Measurements from ENCODE around the gene VAV3. TPM values are rescaled to one million over a fixed set of nuclear protein-coding genes. Genes with fewer than 3 reads are reported as not detected.

The VAV3 gene
- total RNA-seq, 2 donors from 2014 or later, result 18.4 to 21.4 TPM

DNA sequence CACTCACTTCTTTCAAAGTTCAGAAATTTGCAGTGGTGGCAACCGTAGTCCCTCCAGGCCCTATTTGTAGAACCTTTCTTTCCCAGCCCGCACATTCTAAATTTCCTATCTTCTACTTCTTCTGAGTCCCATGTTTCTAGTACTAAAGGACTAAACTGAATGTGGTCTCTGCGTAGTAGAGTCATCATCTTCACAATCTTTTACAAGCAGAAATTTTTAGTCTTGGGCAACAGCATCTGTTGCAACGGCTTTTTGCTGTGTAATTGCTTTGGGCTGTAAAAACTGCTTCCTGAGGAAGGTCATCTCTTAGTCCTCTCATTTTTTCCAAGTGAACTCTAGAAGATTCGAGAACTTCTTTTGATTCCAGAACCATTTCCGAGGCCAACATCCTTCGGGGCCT, 23.9 kb downstream of the VAV3 start:
- WGBS, 2 donors, result 61 to 75% methylated on average over 7 of the region's 7 CpGs
- H3K4me3 ChIP-seq, result no peak overlapping the region
- peak; percentile 30 for ATAC-seq
- no peaks in the 10 kb centered on the region for H3K9me3 ChIP-seq
- no peaks in the 10 kb centered on the region for H3K27me3 ChIP-seq
- TF ChIP-seq, protein P1, sequence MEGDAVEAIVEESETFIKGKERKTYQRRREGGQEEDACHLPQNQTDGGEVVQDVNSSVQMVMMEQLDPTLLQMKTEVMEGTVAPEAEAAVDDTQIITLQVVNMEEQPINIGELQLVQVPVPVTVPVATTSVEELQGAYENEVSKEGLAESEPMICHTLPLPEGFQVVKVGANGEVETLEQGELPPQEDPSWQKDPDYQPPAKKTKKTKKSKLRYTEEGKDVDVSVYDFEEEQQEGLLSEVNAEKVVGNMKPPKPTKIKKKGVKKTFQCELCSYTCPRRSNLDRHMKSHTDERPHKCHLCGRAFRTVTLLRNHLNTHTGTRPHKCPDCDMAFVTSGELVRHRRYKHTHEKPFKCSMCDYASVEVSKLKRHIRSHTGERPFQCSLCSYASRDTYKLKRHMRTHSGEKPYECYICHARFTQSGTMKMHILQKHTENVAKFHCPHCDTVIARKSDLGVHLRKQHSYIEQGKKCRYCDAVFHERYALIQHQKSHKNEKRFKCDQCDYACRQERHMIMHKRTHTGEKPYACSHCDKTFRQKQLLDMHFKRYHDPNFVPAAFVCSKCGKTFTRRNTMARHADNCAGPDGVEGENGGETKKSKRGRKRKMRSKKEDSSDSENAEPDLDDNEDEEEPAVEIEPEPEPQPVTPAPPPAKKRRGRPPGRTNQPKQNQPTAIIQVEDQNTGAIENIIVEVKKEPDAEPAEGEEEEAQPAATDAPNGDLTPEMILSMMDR (IDR thresholded peaks at IDR 0.05), result no peak
- TF ChIP-seq POLR2A (IDR thresholded peaks at IDR 0.05), result no peak
- no peaks in the 10 kb centered on the region for H3K36me3 ChIP-seq (replicated peaks in 1 of 2; ENCODE audit: insufficient read depth in 1 of 2, low read depth in 2 of 2)
- peak in 1 of 4 donors; percentile 59 for DNase-seq
- H3K4me1 ChIP-seq, result no peaks in the 10 kb centered on the region
- intact Hi-C loops (cut with DNase I), result no loop called here
- H3K27ac ChIP-seq, result peak overlapping the region in 1 of 4 donors; percentile 39

DNA sequence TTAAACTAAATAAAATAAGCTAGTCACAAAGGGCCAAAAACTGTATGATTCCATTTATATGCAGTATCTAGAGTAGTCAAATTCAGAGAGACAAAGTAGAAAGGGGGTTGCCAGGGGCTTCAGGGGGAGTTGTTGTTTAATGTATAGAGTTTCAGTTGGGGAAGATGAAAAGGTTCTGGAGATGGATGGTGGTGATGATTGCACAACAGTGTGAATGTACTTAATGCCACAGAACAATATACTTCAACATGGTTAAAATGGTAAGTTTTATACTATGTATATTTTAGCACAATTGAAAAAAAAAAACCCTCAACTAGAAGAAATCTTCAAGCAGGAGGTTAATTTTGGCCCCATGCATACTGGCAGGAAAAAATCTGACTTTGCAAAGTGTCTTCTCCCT, 24.3 kb downstream of the VAV3 start:
- Histone ChIP-seq H3K27me3 (no peaks in the 10 kb centered on the region), H3K4me3 (no peak overlapping the region), H3K9me3 (no peaks in the 10 kb centered on the region), H3K4me1 (peaks cover under 1% of the 10 kb centered on the region), H3K27ac (peak overlapping the region in 1 of 4 donors; percentile 39), H3K36me3 (replicated peaks in 1 of 2; ENCODE audit: insufficient read depth in 1 of 2, low read depth in 2 of 2) (no peaks in the 10 kb centered on the region)
- intact Hi-C loops (cut with DNase I), result no loop called here
- DNase-seq, result no peak
- TF ChIP-seq, protein P1 (IDR thresholded peaks at IDR 0.05), result no peak
- TF ChIP-seq POLR2A (IDR thresholded peaks at IDR 0.05), result no peak
- ATAC-seq, result peak; percentile 12

DNA sequence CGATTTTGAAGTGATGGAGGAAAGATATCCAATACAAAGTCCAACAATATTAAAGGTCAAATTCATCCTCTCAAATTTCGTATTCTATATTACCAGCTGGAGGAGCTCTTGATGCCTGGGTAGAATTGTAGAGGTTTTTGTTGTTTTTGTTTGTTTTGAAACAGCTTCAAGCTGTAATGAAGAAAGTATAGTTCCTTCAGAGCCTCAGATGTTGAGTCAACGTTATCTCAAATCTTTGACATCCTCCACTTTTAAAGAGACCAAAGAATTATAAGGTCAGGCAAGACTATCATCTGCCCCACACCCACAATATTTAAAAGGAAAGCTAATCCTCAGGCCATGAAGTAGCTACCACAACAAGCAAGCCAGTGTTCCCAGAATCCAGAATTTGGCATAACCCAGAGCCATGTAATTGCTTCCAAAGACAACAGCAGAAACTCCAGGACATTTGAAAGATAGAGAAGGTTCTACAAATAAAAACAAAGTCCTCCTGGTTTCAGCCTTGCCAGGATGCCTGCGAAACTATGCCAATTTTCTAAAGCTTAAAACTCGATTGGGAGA, 24.9 kb downstream of the VAV3 start:
- ATAC-seq (no peak), DNase-seq (no peak)
- H3K27me3 ChIP-seq, result no peaks in the 10 kb centered on the region
- WGBS, 2 donors, result 54 to 56% methylated on average over 5 of the region's 5 CpGs
- no peaks in the 10 kb centered on the region for H3K9me3 ChIP-seq
- peaks cover 6% of the 10 kb centered on the region for H3K4me1 ChIP-seq
- no peak overlapping the region for H3K27ac ChIP-seq
- no peaks in the 10 kb centered on the region for H3K36me3 ChIP-seq (replicated peaks in 1 of 2; ENCODE audit: insufficient read depth in 1 of 2, low read depth in 2 of 2)
- TF ChIP-seq POLR2A (IDR thresholded peaks at IDR 0.05), result no peak
- TF ChIP-seq, protein P1 (IDR thresholded peaks at IDR 0.05), result no peak
- no peak overlapping the region for H3K4me3 ChIP-seq
- intact Hi-C loops (cut with DNase I), result no loop called here

DNA sequence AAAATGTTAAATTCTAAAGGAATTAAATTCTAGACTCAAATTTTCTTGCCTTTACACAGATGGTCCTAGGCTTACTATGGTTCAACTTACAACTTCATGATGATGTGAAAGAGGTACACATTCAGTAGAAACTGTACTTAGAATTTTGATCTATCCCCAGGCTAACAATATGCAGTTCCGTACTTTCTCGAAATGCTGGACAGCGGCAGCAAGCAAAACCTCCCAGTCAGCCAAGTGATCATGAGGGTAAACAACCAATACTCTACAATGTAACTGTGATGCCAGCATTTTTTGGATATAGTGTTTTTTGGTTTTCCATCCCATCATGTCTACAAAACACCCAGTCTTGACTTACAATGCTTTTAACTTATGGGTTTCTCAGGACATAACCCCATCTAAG, 25.7 kb downstream of the VAV3 start:
- ATAC-seq, result no peak
- H3K27ac ChIP-seq, result no peak overlapping the region
- TF ChIP-seq POLR2A (IDR thresholded peaks at IDR 0.05), result no peak
- TF ChIP-seq, protein P1 (IDR thresholded peaks at IDR 0.05), result no peak
- no peak for DNase-seq
- no peaks in the 10 kb centered on the region for H3K36me3 ChIP-seq (replicated peaks in 1 of 2; ENCODE audit: insufficient read depth in 1 of 2, low read depth in 2 of 2)
- H3K4me3 ChIP-seq, result no peak overlapping the region
- peaks cover 9% of the 10 kb centered on the region for H3K4me1 ChIP-seq
- H3K27me3 ChIP-seq, result no peaks in the 10 kb centered on the region
- H3K9me3 ChIP-seq, result no peaks in the 10 kb centered on the region
- 94 to 98% methylated on average over 3 of the region's 3 CpGs for WGBS, 2 donors
- intact Hi-C loops (cut with DNase I), result no loop called here

Measured in body of pancreas (tissue), 4 donors.